Right atrium auricular region (tissue), 2 donors: ENCODE results near the gene UBQLN3. TPM values are rescaled to one million over a fixed set of nuclear protein-coding genes. Genes with fewer than 3 reads are reported as not detected.

Experiments
- DNase-seq: peaks from one replicate; pipeline ENCODE4 v3.0.0-alpha.2; 2019; ENCODE audit warnings: low spot score
- H3K27ac ChIP-seq, 2 donors: fragments of 200-600 bp; sonication (generic); 1 replicate in 1 of 2; 2 replicates in 1 of 2; pipeline ENCODE4 v1.5.1; 2016 to 2019
- H3K27me3 ChIP-seq, 2 donors: fragments of 200-600 bp; sonication (generic); one replicate each; pipeline versions ENCODE4 v1.5.1 to v1.6.0; 2017 to 2019
- H3K36me3 ChIP-seq: fragments of 200-600 bp; sonication (generic); one replicate; pipeline ENCODE4 v1.5.1; 2016
- H3K4me1 ChIP-seq, 2 donors: fragments of 200-600 bp; sonication (generic); one replicate each; pipeline versions ENCODE4 v1.5.1 to v1.6.0; 2017 to 2019
- H3K4me3 ChIP-seq, 2 donors: fragments of 200-600 bp; sonication (generic); 1 replicate in 1 of 2; 2 replicates in 1 of 2; pipeline ENCODE4 v1.5.1; 2017 to 2019; ENCODE audit warnings: mild to moderate bottlenecking in 1 of 2, moderate library complexity in 1 of 2
- H3K9me3 ChIP-seq, 2 donors: fragments of 200-600 bp; sonication (generic); one replicate each; pipeline ENCODE4 v1.5.1; 2019
- CTCF ChIP-seq, 2 donors: fragments of 200-600 bp; sonication (generic); IDR thresholded peaks; one replicate each; pipeline ENCODE4 v1.5.1; 2019; ENCODE audit warnings: antibody characterized with exemption in 2 of 2
- total RNA-seq, 2 donors: library from RNA; depleted of rRNA; stranded (reverse); fragments of >200 nt; gene quantifications; one replicate each; pipeline ENCODE4 v1.1.0, GENCODE V29; 2016

Gene UBQLN3
- total RNA-seq, 2 donors from 2014 or later: not detected

GRCh38 chr11:5505363-5506048, 4.3 kb downstream of the UBQLN3 start:
- Histone ChIP-seq H3K4me3 (no peak overlapping the region), H3K4me1 (no peaks in the 10 kb centered on the region), H3K27ac (no peak overlapping the region), H3K27me3 (no peaks in the 10 kb centered on the region), H3K36me3 (no peaks in the 10 kb centered on the region), H3K9me3 (no peaks in the 10 kb centered on the region)
- no peak for DNase-seq
- no peak for TF ChIP-seq CTCF (IDR thresholded peaks at IDR 0.05)

GRCh38 chr11:5504403-5504921, 5.3 kb downstream of the UBQLN3 start:
- Histone ChIP-seq H3K27me3 (no peaks in the 10 kb centered on the region), H3K36me3 (no peaks in the 10 kb centered on the region), H3K4me1 (no peaks in the 10 kb centered on the region), H3K9me3 (no peaks in the 10 kb centered on the region), H3K4me3 (no peak overlapping the region), H3K27ac (no peak overlapping the region)
- no peak for TF ChIP-seq CTCF (IDR thresholded peaks at IDR 0.05)
- no peak for DNase-seq

- no peak for TF ChIP-seq CTCF (IDR thresholded peaks at IDR 0.05)
- H3K27me3 ChIP-seq: no peaks in the 10 kb centered on the region
- no peaks in the 10 kb centered on the region for H3K9me3 ChIP-seq
- H3K4me3 ChIP-seq: no peak overlapping the region
- no peak overlapping the region for H3K27ac ChIP-seq
- no peaks in the 10 kb centered on the region for H3K36me3 ChIP-seq
- DNase-seq: no peak
- no peaks in the 10 kb centered on the region for H3K4me1 ChIP-seq
Measured at GRCh38 chr11:5500393-5500801, 9.4 kb downstream of the UBQLN3 start.

- TF ChIP-seq CTCF (IDR thresholded peaks at IDR 0.05): no peak
- no peak overlapping the region for H3K4me3 ChIP-seq
- no peaks in the 10 kb centered on the region for H3K4me1 ChIP-seq
- H3K27ac ChIP-seq: no peak overlapping the region
- H3K27me3 ChIP-seq: no peaks in the 10 kb centered on the region
- H3K9me3 ChIP-seq: no peaks in the 10 kb centered on the region
- no peak for DNase-seq
- H3K36me3 ChIP-seq: no peaks in the 10 kb centered on the region
Measured at GRCh38 chr11:5499671-5500070, 10.1 kb downstream of the UBQLN3 start.

GRCh38 chr11:5489576-5490357, 20.0 kb downstream of the UBQLN3 start:
- H3K4me3 ChIP-seq: no peak overlapping the region
- H3K36me3 ChIP-seq: no peaks in the 10 kb centered on the region
- DNase-seq: no peak
- TF ChIP-seq CTCF (IDR thresholded peaks at IDR 0.05): no peak
- H3K9me3 ChIP-seq: no peaks in the 10 kb centered on the region
- no peaks in the 10 kb centered on the region for H3K27me3 ChIP-seq
- no peaks in the 10 kb centered on the region for H3K4me1 ChIP-seq
- no peak overlapping the region for H3K27ac ChIP-seq
